B cell (primary cell): ENCODE measurements around the gene BCAP29. TPM values are rescaled to one million over a fixed set of nuclear protein-coding genes. Genes with fewer than 3 reads are reported as not detected.
A peak's percentile ranks its signal among the peaks of the same experiment; 100 is the strongest.

Source experiments
- ATAC-seq: fragments of 200-7000 bp; cut with Tn5 transposase; one replicate; pipeline ENCODE4 v1.10.0; 2021; ENCODE audit warnings: low read depth, mild to moderate bottlenecking, moderate number of reproducible peaks, moderate library complexity
- CTCF ChIA-PET: fragments of 350-600 bp; sonication (Branson Sonifier 250); formaldehyde crosslinking; loops from one replicate; lab custom pipeline; 2021; ENCODE audit warnings: antibody characterized with exemption, inconsistent platforms; lab: Charles Lee
- POLR2A ChIA-PET: fragments of 350-600 bp; sonication (Branson Sonifier 250); formaldehyde crosslinking; loops from one replicate; lab custom pipeline; 2021; ENCODE audit warnings: antibody characterized with exemption; lab: Charles Lee
- DNase-seq: peaks from one replicate; pipeline ENCODE4 v3.0.0; 2013
- H2AFZ ChIP-seq: 2 replicates; pipeline ENCODE4 v1.6.1; 2012; ENCODE audit warnings: mild to moderate bottlenecking, low read depth, low read length; ENCODE audit not compliant: insufficient read depth, poor library complexity, severe bottlenecking
- H3K27ac ChIP-seq, 2 donors: 1 replicate in 1 of 2; 2 replicates in 1 of 2; pipeline ENCODE4 v1.5.1; 2012 to 2013; ENCODE audit warnings: low read length in 2 of 2, mild to moderate bottlenecking in 2 of 2, moderate library complexity in 1 of 2
- H3K27me3 ChIP-seq, 4 experiments: fragments of 200-600 bp in 1 of 4; sonication (generic) in 1 of 4; replicated peaks in 1 of 4; 1 replicate in 2 of 4; 2 replicates in 2 of 4; pipeline versions ENCODE4 v1.6.1 to v1.7.0; 2013 to 2016; ENCODE audit warnings: low read length in 3 of 4, mild to moderate bottlenecking in 2 of 4, mixed read lengths in 1 of 4, moderate library complexity in 1 of 4; ENCODE audit not compliant: insufficient read depth in 4 of 4, control insufficient read depth in 3 of 4; ENCODE audit errors: control extremely low read depth in 1 of 4
- H3K36me3 ChIP-seq, 2 experiments: replicated peaks in 1 of 2; 1 replicate in 1 of 2; 2 replicates in 1 of 2; pipeline versions ENCODE4 v1.6.1 to v1.7.1; 2013; ENCODE audit warnings: low read length in 1 of 2; ENCODE audit not compliant: insufficient read depth in 2 of 2, control insufficient read depth in 1 of 2; ENCODE audit errors: control extremely low read depth in 1 of 2, extremely low read depth in 1 of 2
- H3K4me1 ChIP-seq, 2 donors: fragments of 200-600 bp in 1 of 2; sonication (generic) in 1 of 2; 1 replicate in 1 of 2; 2 replicates in 1 of 2; pipeline versions ENCODE4 v1.5.1 to v1.6.1; 2013 to 2017; ENCODE audit warnings: low read length in 2 of 2; ENCODE audit not compliant: control insufficient read depth in 2 of 2, insufficient read depth in 2 of 2
- H3K4me2 ChIP-seq: replicated peaks from 2 replicates; pipeline ENCODE3; 2012; ENCODE audit warnings: mild to moderate bottlenecking, low read depth, low read length; ENCODE audit not compliant: poor library complexity, severe bottlenecking
- H3K4me3 ChIP-seq, 5 experiments: fragments of 200-600 bp in 1 of 5; sonication (generic) in 1 of 5; 1 replicate in 3 of 5; 2 replicates in 2 of 5; pipeline versions ENCODE4 v1.5.1 to v1.7.0; 2011 to 2016; ENCODE audit warnings: low read length in 4 of 5, mild to moderate bottlenecking in 4 of 5, low read depth in 2 of 5, control low read depth in 1 of 5, moderate library complexity in 1 of 5; ENCODE audit not compliant: insufficient read depth in 1 of 5; ENCODE audit errors: control extremely low read depth in 1 of 5, extremely low read depth in 1 of 5
- H3K79me2 ChIP-seq: fragments of 200-600 bp; sonication (generic); one replicate; pipeline ENCODE4 v1.6.0; 2016; ENCODE audit warnings: low read length; ENCODE audit not compliant: control insufficient read depth, insufficient read depth
- H3K9ac ChIP-seq: fragments of 200-600 bp; sonication (generic); 2 replicates; pipeline ENCODE4 v1.6.1; 2017; ENCODE audit warnings: mild to moderate bottlenecking, low read length, moderate library complexity
- H3K9me3 ChIP-seq, 3 donors: one replicate each; pipeline versions ENCODE4 v1.6.1 to v1.7.1; 2013; ENCODE audit warnings: low read length in 2 of 3; ENCODE audit not compliant: control insufficient read depth in 2 of 3, insufficient read depth in 1 of 3; ENCODE audit errors: control extremely low read depth in 1 of 3
- H4K20me1 ChIP-seq: 2 replicates; pipeline ENCODE4 v1.6.0; 2012; ENCODE audit warnings: mild to moderate bottlenecking, low read length; ENCODE audit not compliant: insufficient read depth, control insufficient read depth, poor library complexity, severe bottlenecking
- H3K27ac Mint-ChIP-seq: one replicate; pipeline ENCODE4 v1.8.0; 2021; ENCODE audit warnings: mixed read lengths
- H3K27me3 Mint-ChIP-seq: one replicate; pipeline ENCODE4 v1.8.0; 2021; ENCODE audit warnings: mixed read lengths
- H3K4me1 Mint-ChIP-seq: one replicate; pipeline ENCODE4 v1.8.0; 2021; ENCODE audit warnings: mixed read lengths
- H3K4me3 Mint-ChIP-seq: one replicate; pipeline ENCODE4 v1.8.0; 2021; ENCODE audit warnings: mixed read lengths
- H3K9me3 Mint-ChIP-seq: one replicate; pipeline ENCODE4 v1.8.0; 2022; ENCODE audit warnings: mixed read lengths; ENCODE audit not compliant: insufficient read depth
- CTCF ChIP-seq: fragments of 200-600 bp; IDR thresholded peaks from one replicate; pipeline ENCODE4 v1.8.0; 2022; ENCODE audit warnings: antibody characterized with exemption, mild to moderate bottlenecking
- EZH2 ChIP-seq: IDR thresholded peaks from 2 replicates; pipeline ENCODE4 v1.6.1; 2012; ENCODE audit warnings: borderline replicate concordance, low read depth, mild to moderate bottlenecking, moderate library complexity, low read length; ENCODE audit not compliant: insufficient read depth, poor library complexity, severe bottlenecking
- WGBS: methylation state at CpG from one replicate; pipeline ENCODE4 v1.1.5; 2013; ENCODE audit warnings: missing lambda C conversion rate; ENCODE audit not compliant: insufficient coverage; 5-methylcytosine and 5-hydroxymethylcytosine counted together
- intact Hi-C: fragments of 100-400 bp; cut with micrococcal nuclease; formaldehyde crosslinking; loops from one replicate; pipeline ENCODE4 v1.10.0; 2022
- polyA plus RNA-seq: library from polyadenylated mRNA; depleted of rRNA; stranded (reverse); fragments of >200 nt; gene quantifications from 2 replicates; pipeline ENCODE4 v1.2.3, GENCODE V29; 2012
- total RNA-seq, 2 donors: library from RNA; stranded (reverse); fragments of 120-200 nt in 1 of 2; gene quantifications; 1 replicate in 1 of 2; 2 replicates in 1 of 2; pipeline versions ENCODE4 v1.2.3 to v1.2.4, GENCODE V29; 2013 to 2022

Gene BCAP29
- total and polyA plus RNA-seq, 2 donors (not counting 1 experiment from before 2014, with no cell fraction given): 24.6 to 27.3 TPM

DNA sequence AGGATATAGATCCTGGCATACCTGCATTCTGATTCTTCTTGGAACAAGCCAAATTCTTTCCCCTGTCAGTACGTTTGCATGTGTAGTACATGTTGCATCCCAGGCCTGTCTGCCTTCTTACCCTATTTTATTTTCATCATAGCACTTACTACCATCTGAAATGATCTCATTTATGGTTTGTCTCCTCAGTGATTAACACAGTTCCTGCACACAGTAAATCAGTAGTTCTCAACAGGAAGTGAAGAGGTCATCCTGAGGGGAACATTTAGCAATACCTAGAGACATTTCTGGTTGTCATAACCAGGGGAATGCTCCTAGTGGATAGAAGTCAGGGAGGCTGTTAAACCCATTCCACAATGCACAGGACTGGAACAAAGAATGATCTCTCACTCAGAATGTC is 42.4 kb downstream of the BCAP29 start:
- WGBS: 100% methylated on average over 1 of the region's 1 CpG
- H3K4me3 ChIP-seq: no peak overlapping the region
- no peak for DNase-seq

GRCh38 chr7:107622894-107623293 is 42.8 kb downstream of the BCAP29 start:
- no peak overlapping the region for H3K9ac ChIP-seq
- peak overlapping the region in 1 of 2 donors; percentile 14 for H3K27ac ChIP-seq
- H3K4me3 ChIP-seq: no peak overlapping the region
- ChIA-PET POLR2A (no interaction called here), CTCF (no interaction called here)
- H3K9me3 Mint-ChIP-seq: no peaks in the 10 kb centered on the region
- no peak for TF ChIP-seq CTCF
- no peak for TF ChIP-seq EZH2
- ATAC-seq: no peak
- H3K79me2 ChIP-seq: no peaks in the 10 kb centered on the region
- H3K4me3 Mint-ChIP-seq: no peak overlapping the region
- H4K20me1 ChIP-seq: no peaks in the 10 kb centered on the region
- WGBS: 78% methylated on average over 2 of the region's 2 CpGs
- H3K27me3 Mint-ChIP-seq: no peaks in the 10 kb centered on the region
- no peak overlapping the region for H2AFZ ChIP-seq
- H3K4me2 ChIP-seq: no peak overlapping the region
- no peaks in the 10 kb centered on the region for H3K4me1 Mint-ChIP-seq
- H3K4me1 ChIP-seq: peaks cover 5 to 6% of the 10 kb centered on the region in 2 donors
- no peaks in the 10 kb centered on the region for H3K27me3 ChIP-seq
- intact Hi-C loops: no loop called here
- DNase-seq: no peak
- H3K9me3 ChIP-seq: no peaks in the 10 kb centered on the region
- H3K27ac Mint-ChIP-seq: no peak overlapping the region
- peaks cover 0 to 1% of the 10 kb centered on the region in 2 experiments for H3K36me3 ChIP-seq

More for the DNA sequence above, 42.4 kb downstream of the BCAP29 start:
- no peak for ATAC-seq
- no peak overlapping the region for H3K27ac Mint-ChIP-seq
- Histone ChIP-seq H2AFZ (no peak overlapping the region), H3K9me3 (no peaks in the 10 kb centered on the region), H3K4me1 (peaks cover 5 to 6% of the 10 kb centered on the region in 2 donors), H3K4me2 (no peak overlapping the region), H3K9ac (no peak overlapping the region), H4K20me1 (no peaks in the 10 kb centered on the region), H3K79me2 (no peaks in the 10 kb centered on the region), H3K27me3 (no peaks in the 10 kb centered on the region), H3K27ac (peak overlapping the region in 1 of 2 donors; percentile 14), H3K36me3 (peaks cover 0 to 2% of the 10 kb centered on the region in 2 experiments)
- no peaks in the 10 kb centered on the region for H3K27me3 Mint-ChIP-seq
- H3K4me3 Mint-ChIP-seq: no peak overlapping the region
- ChIA-PET POLR2A (no interaction called here), CTCF (no interaction called here)
- no peaks in the 10 kb centered on the region for H3K9me3 Mint-ChIP-seq
- H3K4me1 Mint-ChIP-seq: no peaks in the 10 kb centered on the region
- TF ChIP-seq CTCF (no peak), EZH2 (no peak)
- intact Hi-C loops: no loop called here
